ENCODE results near the gene ITGA2. TPM values are rescaled to one million over a fixed set of nuclear protein-coding genes. Genes with fewer than 3 reads are reported as not detected.

The ITGA2 gene
- polyA plus RNA-seq, 1 donor from 2014 or later: 0.20 TPM

DNA sequence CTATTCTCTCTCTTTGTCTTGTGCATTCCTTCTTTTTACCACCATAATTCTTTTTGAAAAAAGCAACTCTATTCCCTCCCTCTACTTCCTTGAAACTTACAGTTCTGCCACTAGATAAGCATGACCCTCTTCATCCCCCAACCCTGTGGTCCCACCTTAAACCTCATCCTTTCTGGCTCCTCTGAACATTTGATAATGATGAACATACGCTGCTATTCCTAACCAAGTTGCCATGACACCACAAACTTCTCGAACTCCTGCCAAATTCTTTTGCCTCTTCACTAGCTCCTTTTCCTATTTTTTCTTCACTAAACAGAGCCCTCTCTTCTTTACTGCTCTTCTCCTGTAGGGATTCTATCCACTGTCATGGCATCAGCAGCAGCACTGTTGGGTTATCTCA is 63.3 kb downstream of the ITGA2 start:
- Histone ChIP-seq H4K20me1 (ENCODE audit: insufficient read depth) (no peaks in the 10 kb centered on the region), H3K27ac (ENCODE audit: low read length) (no peak overlapping the region), H3K9me2 (ENCODE audit: insufficient read depth, low read length) (no peaks in the 10 kb centered on the region), H3K4me2 (ENCODE audit: low read length) (no peak overlapping the region), H3K36me3 (ENCODE audit: insufficient read depth, low read length) (no peaks in the 10 kb centered on the region), H3K9ac (ENCODE audit: low read length) (no peak overlapping the region), H3K4me3 (ENCODE audit: low read length) (no peak overlapping the region), H2AFZ (ENCODE audit: low read depth, low read length) (no peak overlapping the region), H3K79me2 (replicated peaks; ENCODE audit: insufficient read depth, low read length) (no peaks in the 10 kb centered on the region), H3K9me3 (ENCODE audit: low read length) (no peaks in the 10 kb centered on the region), H3K27me3 (ENCODE audit: insufficient read depth, low read depth, low read length) (no peaks in the 10 kb centered on the region), H3F3A (ENCODE audit: insufficient read depth, low read length, poor library complexity, severe bottlenecking) (no peaks in the 10 kb centered on the region)
- TF ChIP-seq EP300 (conservative IDR thresholded peaks at IDR 0.05; ENCODE audit: poor library complexity, severe bottlenecking) (no peak), MXI1 (conservative IDR thresholded peaks at IDR 0.05; ENCODE audit: poor library complexity, severe bottlenecking) (no peak), EZH2 (IDR thresholded peaks at IDR 0.05; ENCODE audit: borderline replicate concordance, insufficient read depth, low read length, poor library complexity, severe bottlenecking) (no peak), POLR2AphosphoS5 (IDR thresholded peaks at IDR 0.05) (no peak), SMC3 (conservative IDR thresholded peaks at IDR 0.05; ENCODE audit: poor library complexity) (no peak), RAD21 (conservative IDR thresholded peaks at IDR 0.05) (no peak)

DNA sequence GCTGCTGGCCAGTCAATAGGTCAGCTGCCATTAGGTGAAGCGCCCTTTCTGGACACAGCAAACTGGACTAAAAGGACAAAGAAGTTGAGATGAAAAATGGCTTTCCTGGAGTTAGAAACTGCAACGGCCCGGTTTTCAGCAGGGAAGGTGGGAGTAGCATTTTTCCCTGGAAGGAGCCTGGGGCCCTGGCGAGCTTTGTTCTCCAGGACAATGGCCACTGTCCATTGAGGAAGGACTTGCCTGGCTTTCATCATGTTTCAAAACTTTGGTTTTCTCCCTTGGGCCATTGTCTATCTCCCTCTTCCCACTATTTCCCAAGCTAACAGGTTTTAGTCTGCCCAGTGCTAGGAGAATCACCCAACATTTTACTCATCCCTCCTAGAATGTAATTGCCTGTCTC is 64.2 kb downstream of the ITGA2 start:
- Histone ChIP-seq H3K9me2 (ENCODE audit: insufficient read depth, low read length) (no peaks in the 10 kb centered on the region), H4K20me1 (ENCODE audit: insufficient read depth) (no peaks in the 10 kb centered on the region), H2AFZ (ENCODE audit: low read depth, low read length) (no peak overlapping the region), H3K36me3 (ENCODE audit: insufficient read depth, low read length) (no peaks in the 10 kb centered on the region), H3K4me3 (ENCODE audit: low read length) (no peak overlapping the region), H3K27me3 (ENCODE audit: insufficient read depth, low read depth, low read length) (no peaks in the 10 kb centered on the region), H3K9me3 (ENCODE audit: low read length) (no peaks in the 10 kb centered on the region), H3F3A (ENCODE audit: insufficient read depth, low read length, poor library complexity, severe bottlenecking) (no peaks in the 10 kb centered on the region), H3K79me2 (replicated peaks; ENCODE audit: insufficient read depth, low read length) (no peaks in the 10 kb centered on the region), H3K9ac (ENCODE audit: low read length) (no peak overlapping the region), H3K27ac (ENCODE audit: low read length) (no peak overlapping the region), H3K4me2 (ENCODE audit: low read length) (no peak overlapping the region)
- TF ChIP-seq, protein P1, sequence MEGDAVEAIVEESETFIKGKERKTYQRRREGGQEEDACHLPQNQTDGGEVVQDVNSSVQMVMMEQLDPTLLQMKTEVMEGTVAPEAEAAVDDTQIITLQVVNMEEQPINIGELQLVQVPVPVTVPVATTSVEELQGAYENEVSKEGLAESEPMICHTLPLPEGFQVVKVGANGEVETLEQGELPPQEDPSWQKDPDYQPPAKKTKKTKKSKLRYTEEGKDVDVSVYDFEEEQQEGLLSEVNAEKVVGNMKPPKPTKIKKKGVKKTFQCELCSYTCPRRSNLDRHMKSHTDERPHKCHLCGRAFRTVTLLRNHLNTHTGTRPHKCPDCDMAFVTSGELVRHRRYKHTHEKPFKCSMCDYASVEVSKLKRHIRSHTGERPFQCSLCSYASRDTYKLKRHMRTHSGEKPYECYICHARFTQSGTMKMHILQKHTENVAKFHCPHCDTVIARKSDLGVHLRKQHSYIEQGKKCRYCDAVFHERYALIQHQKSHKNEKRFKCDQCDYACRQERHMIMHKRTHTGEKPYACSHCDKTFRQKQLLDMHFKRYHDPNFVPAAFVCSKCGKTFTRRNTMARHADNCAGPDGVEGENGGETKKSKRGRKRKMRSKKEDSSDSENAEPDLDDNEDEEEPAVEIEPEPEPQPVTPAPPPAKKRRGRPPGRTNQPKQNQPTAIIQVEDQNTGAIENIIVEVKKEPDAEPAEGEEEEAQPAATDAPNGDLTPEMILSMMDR (IDR thresholded peaks at IDR 0.05; ENCODE audit: poor library complexity, severe bottlenecking): no peak
- TF ChIP-seq EP300 (conservative IDR thresholded peaks at IDR 0.05; ENCODE audit: poor library complexity, severe bottlenecking) (no peak), EZH2 (IDR thresholded peaks at IDR 0.05; ENCODE audit: borderline replicate concordance, insufficient read depth, low read length, poor library complexity, severe bottlenecking) (no peak), SMC3 (conservative IDR thresholded peaks at IDR 0.05; ENCODE audit: poor library complexity) (no peak), TAF1 (IDR thresholded peaks at IDR 0.05; ENCODE audit: low read depth) (no peak)

DNA sequence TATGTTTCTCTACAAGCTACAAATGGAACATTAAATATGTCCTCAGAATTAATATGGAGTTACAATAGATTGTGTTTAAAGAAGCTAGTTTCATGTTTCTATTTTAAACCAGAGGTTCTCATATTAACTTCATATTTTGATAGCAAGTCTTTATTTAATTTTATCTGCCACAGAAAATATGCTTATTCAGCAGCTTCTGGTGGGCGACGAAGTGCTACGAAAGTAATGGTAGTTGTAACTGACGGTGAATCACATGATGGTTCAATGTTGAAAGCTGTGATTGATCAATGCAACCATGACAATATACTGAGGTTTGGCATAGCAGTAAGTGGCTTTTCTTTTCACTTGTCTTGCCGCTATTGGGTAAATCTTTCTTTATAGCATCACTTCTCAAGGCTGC is 66.2 kb downstream of the ITGA2 start:
- no peak overlapping the region for H3K27ac ChIP-seq (ENCODE audit: low read length)
- no peaks in the 10 kb centered on the region for H3F3A ChIP-seq (ENCODE audit: insufficient read depth, low read length, poor library complexity, severe bottlenecking)
- H3K9me3 ChIP-seq (ENCODE audit: low read length): no peaks in the 10 kb centered on the region
- H3K4me2 ChIP-seq (ENCODE audit: low read length): no peak overlapping the region
- H3K9me2 ChIP-seq (ENCODE audit: insufficient read depth, low read length): no peaks in the 10 kb centered on the region
- H3K27me3 ChIP-seq (ENCODE audit: insufficient read depth, low read depth, low read length): no peaks in the 10 kb centered on the region
- H3K79me2 ChIP-seq (replicated peaks; ENCODE audit: insufficient read depth, low read length): no peaks in the 10 kb centered on the region
- no peak overlapping the region for H3K4me3 ChIP-seq (ENCODE audit: low read length)
- no peaks in the 10 kb centered on the region for H4K20me1 ChIP-seq (ENCODE audit: insufficient read depth)
- no peak overlapping the region for H3K9ac ChIP-seq (ENCODE audit: low read length)
- no peak overlapping the region for H2AFZ ChIP-seq (ENCODE audit: low read depth, low read length)
- H3K36me3 ChIP-seq (ENCODE audit: insufficient read depth, low read length): no peaks in the 10 kb centered on the region
- TF ChIP-seq MXI1 (conservative IDR thresholded peaks at IDR 0.05; ENCODE audit: poor library complexity, severe bottlenecking) (no peak), SMC3 (conservative IDR thresholded peaks at IDR 0.05; ENCODE audit: poor library complexity) (no peak), RAD21 (conservative IDR thresholded peaks at IDR 0.05) (no peak), POLR2AphosphoS5 (IDR thresholded peaks at IDR 0.05) (no peak), EZH2 (IDR thresholded peaks at IDR 0.05; ENCODE audit: borderline replicate concordance, insufficient read depth, low read length, poor library complexity, severe bottlenecking) (no peak), EP300 (conservative IDR thresholded peaks at IDR 0.05; ENCODE audit: poor library complexity, severe bottlenecking) (no peak), TAF1 (IDR thresholded peaks at IDR 0.05; ENCODE audit: low read depth) (no peak)
- TF ChIP-seq, protein P2, sequence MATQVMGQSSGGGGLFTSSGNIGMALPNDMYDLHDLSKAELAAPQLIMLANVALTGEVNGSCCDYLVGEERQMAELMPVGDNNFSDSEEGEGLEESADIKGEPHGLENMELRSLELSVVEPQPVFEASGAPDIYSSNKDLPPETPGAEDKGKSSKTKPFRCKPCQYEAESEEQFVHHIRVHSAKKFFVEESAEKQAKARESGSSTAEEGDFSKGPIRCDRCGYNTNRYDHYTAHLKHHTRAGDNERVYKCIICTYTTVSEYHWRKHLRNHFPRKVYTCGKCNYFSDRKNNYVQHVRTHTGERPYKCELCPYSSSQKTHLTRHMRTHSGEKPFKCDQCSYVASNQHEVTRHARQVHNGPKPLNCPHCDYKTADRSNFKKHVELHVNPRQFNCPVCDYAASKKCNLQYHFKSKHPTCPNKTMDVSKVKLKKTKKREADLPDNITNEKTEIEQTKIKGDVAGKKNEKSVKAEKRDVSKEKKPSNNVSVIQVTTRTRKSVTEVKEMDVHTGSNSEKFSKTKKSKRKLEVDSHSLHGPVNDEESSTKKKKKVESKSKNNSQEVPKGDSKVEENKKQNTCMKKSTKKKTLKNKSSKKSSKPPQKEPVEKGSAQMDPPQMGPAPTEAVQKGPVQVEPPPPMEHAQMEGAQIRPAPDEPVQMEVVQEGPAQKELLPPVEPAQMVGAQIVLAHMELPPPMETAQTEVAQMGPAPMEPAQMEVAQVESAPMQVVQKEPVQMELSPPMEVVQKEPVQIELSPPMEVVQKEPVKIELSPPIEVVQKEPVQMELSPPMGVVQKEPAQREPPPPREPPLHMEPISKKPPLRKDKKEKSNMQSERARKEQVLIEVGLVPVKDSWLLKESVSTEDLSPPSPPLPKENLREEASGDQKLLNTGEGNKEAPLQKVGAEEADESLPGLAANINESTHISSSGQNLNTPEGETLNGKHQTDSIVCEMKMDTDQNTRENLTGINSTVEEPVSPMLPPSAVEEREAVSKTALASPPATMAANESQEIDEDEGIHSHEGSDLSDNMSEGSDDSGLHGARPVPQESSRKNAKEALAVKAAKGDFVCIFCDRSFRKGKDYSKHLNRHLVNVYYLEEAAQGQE (IDR thresholded peaks at IDR 0.05; ENCODE audit: borderline replicate concordance): no peak
- TF ChIP-seq, protein P1 (IDR thresholded peaks at IDR 0.05; ENCODE audit: poor library complexity, severe bottlenecking): no peak
